ENCODE results near the gene RAB3D. TPM values are rescaled to one million over a fixed set of nuclear protein-coding genes. Genes with fewer than 3 reads are reported as not detected.
A peak's percentile ranks its signal among the peaks of the same experiment; 100 is the strongest.

Gene RAB3D
- total and polyA plus RNA-seq, 2 donors, result 5.1 to 7.8 TPM

- Histone ChIP-seq H3K27ac (ENCODE audit: low read depth in 1 of 2, low read length in 1 of 2) (no peak overlapping the region), H3K4me1 (ENCODE audit: control insufficient read depth in 2 of 2, insufficient read depth in 2 of 2, low read length in 2 of 2) (peaks cover 14 to 35% of the 10 kb centered on the region in 2 donors), H3K36me3 (ENCODE audit: control insufficient read depth in 2 of 2, insufficient read depth in 2 of 2, low read length in 1 of 2) (peaks cover 6 to 10% of the 10 kb centered on the region in 2 donors), H3K27me3 (ENCODE audit: control insufficient read depth in 2 of 2, insufficient read depth in 1 of 2, low read length in 1 of 2) (no peaks in the 10 kb centered on the region), H3K9me3 (ENCODE audit: control insufficient read depth in 2 of 2, insufficient read depth in 1 of 2, low read length in 1 of 2) (no peaks in the 10 kb centered on the region), H3K4me3 (ENCODE audit: low read length in 2 of 2) (no peak overlapping the region)
- peak in 1 of 9 donors; percentile 28 for DNase-seq (ENCODE audit: low read depth in 6 of 9, low spot score in 9 of 9)
- WGBS, result 61% methylated on average over 10 of the region's 10 CpGs
These were observed 33.9 kb upstream of the RAB3D start for GRCh38 chr19:11373166-11373884.

- Histone ChIP-seq H3K4me1 (ENCODE audit: control insufficient read depth in 2 of 2, insufficient read depth in 2 of 2, low read length in 2 of 2) (peaks cover 7 to 18% of the 10 kb centered on the region in 2 donors), H3K36me3 (ENCODE audit: control insufficient read depth in 2 of 2, insufficient read depth in 2 of 2, low read length in 1 of 2) (peaks cover 0 to 5% of the 10 kb centered on the region in 2 donors), H3K4me3 (ENCODE audit: low read length in 2 of 2) (no peak overlapping the region), H3K27ac (ENCODE audit: low read depth in 1 of 2, low read length in 1 of 2) (no peak overlapping the region), H3K9me3 (ENCODE audit: control insufficient read depth in 2 of 2, insufficient read depth in 1 of 2, low read length in 1 of 2) (no peaks in the 10 kb centered on the region), H3K27me3 (ENCODE audit: control insufficient read depth in 2 of 2, insufficient read depth in 1 of 2, low read length in 1 of 2) (no peaks in the 10 kb centered on the region)
- WGBS, result 98% methylated on average over 2 of the region's 2 CpGs
- no peak for DNase-seq (ENCODE audit: low read depth in 6 of 9, low spot score in 9 of 9)
These were observed 31.3 kb upstream of the RAB3D start for GRCh38 chr19:11370744-11371143.

- H3K4me3 ChIP-seq (ENCODE audit: low read length in 2 of 2), result no peak overlapping the region
- H3K36me3 ChIP-seq (ENCODE audit: control insufficient read depth in 2 of 2, insufficient read depth in 2 of 2, low read length in 1 of 2), result peaks cover 0 to 5% of the 10 kb centered on the region in 2 donors
- no peak for DNase-seq (ENCODE audit: low read depth in 6 of 9, low spot score in 9 of 9)
- peaks cover 0 to 1% of the 10 kb centered on the region in 2 donors for H3K27me3 ChIP-seq (ENCODE audit: control insufficient read depth in 2 of 2, insufficient read depth in 1 of 2, low read length in 1 of 2)
- 87% methylated on average over 2 of the region's 2 CpGs for WGBS
- no peak overlapping the region for H3K27ac ChIP-seq (ENCODE audit: low read depth in 1 of 2, low read length in 1 of 2)
- no peaks in the 10 kb centered on the region for H3K4me1 ChIP-seq (ENCODE audit: control insufficient read depth in 2 of 2, insufficient read depth in 2 of 2, low read length in 2 of 2)
- H3K9me3 ChIP-seq (ENCODE audit: control insufficient read depth in 2 of 2, insufficient read depth in 1 of 2, low read length in 1 of 2), result no peaks in the 10 kb centered on the region
These were observed 28.1 kb upstream of the RAB3D start for GRCh38 chr19:11367528-11367927.

- no peak for DNase-seq (ENCODE audit: low read depth in 6 of 9, low spot score in 9 of 9)
- H3K9me3 ChIP-seq (ENCODE audit: control insufficient read depth in 2 of 2, insufficient read depth in 1 of 2, low read length in 1 of 2), result no peaks in the 10 kb centered on the region
- H3K4me1 ChIP-seq (ENCODE audit: control insufficient read depth in 2 of 2, insufficient read depth in 2 of 2, low read length in 2 of 2), result peaks cover 0 to 5% of the 10 kb centered on the region in 2 donors
- peaks cover 0 to 20% of the 10 kb centered on the region in 2 donors for H3K27me3 ChIP-seq (ENCODE audit: control insufficient read depth in 2 of 2, insufficient read depth in 1 of 2, low read length in 1 of 2)
- 98% methylated on average over 7 of the region's 7 CpGs for WGBS
- no peak overlapping the region for H3K27ac ChIP-seq (ENCODE audit: low read depth in 1 of 2, low read length in 1 of 2)
- peaks cover 0 to 5% of the 10 kb centered on the region in 2 donors for H3K36me3 ChIP-seq (ENCODE audit: control insufficient read depth in 2 of 2, insufficient read depth in 2 of 2, low read length in 1 of 2)
- H3K4me3 ChIP-seq (ENCODE audit: low read length in 2 of 2), result no peak overlapping the region
These were observed 26.2 kb upstream of the RAB3D start for GRCh38 chr19:11365557-11366117.

- 91% methylated on average over 5 of the region's 5 CpGs for WGBS
- DNase-seq (ENCODE audit: low read depth in 6 of 9, low spot score in 9 of 9), result no peak
- H3K27ac ChIP-seq (ENCODE audit: low read depth in 1 of 2, low read length in 1 of 2), result no peak overlapping the region
These were observed 25.5 kb upstream of the RAB3D start for GRCh38 chr19:11364935-11365334.

GRCh38 chr19:11364296-11364904, 24.9 kb upstream of the RAB3D start:
- no peak for DNase-seq (ENCODE audit: low read depth in 6 of 9, low spot score in 9 of 9)
- no peaks in the 10 kb centered on the region for H3K9me3 ChIP-seq (ENCODE audit: control insufficient read depth in 2 of 2, insufficient read depth in 1 of 2, low read length in 1 of 2)
- peaks cover 0 to 5% of the 10 kb centered on the region in 2 donors for H3K36me3 ChIP-seq (ENCODE audit: control insufficient read depth in 2 of 2, insufficient read depth in 2 of 2, low read length in 1 of 2)
- H3K27ac ChIP-seq (ENCODE audit: low read depth in 1 of 2, low read length in 1 of 2), result no peak overlapping the region
- 96% methylated on average over 28 of the region's 28 CpGs for WGBS
- peaks cover 0 to 33% of the 10 kb centered on the region in 2 donors for H3K27me3 ChIP-seq (ENCODE audit: control insufficient read depth in 2 of 2, insufficient read depth in 1 of 2, low read length in 1 of 2)
- H3K4me3 ChIP-seq (ENCODE audit: low read length in 2 of 2), result no peak overlapping the region
- H3K4me1 ChIP-seq (ENCODE audit: control insufficient read depth in 2 of 2, insufficient read depth in 2 of 2, low read length in 2 of 2), result peaks cover 0 to 5% of the 10 kb centered on the region in 2 donors

More at GRCh38 chr19:11364935-11365334, 25.5 kb upstream of the RAB3D start:
- Histone ChIP-seq H3K9me3 (ENCODE audit: control insufficient read depth in 2 of 2, insufficient read depth in 1 of 2, low read length in 1 of 2) (no peaks in the 10 kb centered on the region), H3K27me3 (ENCODE audit: control insufficient read depth in 2 of 2, insufficient read depth in 1 of 2, low read length in 1 of 2) (peaks cover 0 to 27% of the 10 kb centered on the region in 2 donors), H3K36me3 (ENCODE audit: control insufficient read depth in 2 of 2, insufficient read depth in 2 of 2, low read length in 1 of 2) (peaks cover 0 to 5% of the 10 kb centered on the region in 2 donors), H3K4me3 (ENCODE audit: low read length in 2 of 2) (no peak overlapping the region), H3K4me1 (ENCODE audit: control insufficient read depth in 2 of 2, insufficient read depth in 2 of 2, low read length in 2 of 2) (peaks cover 0 to 5% of the 10 kb centered on the region in 2 donors)

GRCh38 chr19:11363881-11364280, 24.4 kb upstream of the RAB3D start:
- Histone ChIP-seq H3K36me3 (ENCODE audit: control insufficient read depth in 2 of 2, insufficient read depth in 2 of 2, low read length in 1 of 2) (peaks cover 0 to 5% of the 10 kb centered on the region in 2 donors), H3K9me3 (ENCODE audit: control insufficient read depth in 2 of 2, insufficient read depth in 1 of 2, low read length in 1 of 2) (no peaks in the 10 kb centered on the region), H3K27me3 (ENCODE audit: control insufficient read depth in 2 of 2, insufficient read depth in 1 of 2, low read length in 1 of 2) (peaks cover 0 to 38% of the 10 kb centered on the region in 2 donors), H3K27ac (ENCODE audit: low read depth in 1 of 2, low read length in 1 of 2) (no peak overlapping the region), H3K4me1 (ENCODE audit: control insufficient read depth in 2 of 2, insufficient read depth in 2 of 2, low read length in 2 of 2) (peaks cover 0 to 5% of the 10 kb centered on the region in 2 donors), H3K4me3 (ENCODE audit: low read length in 2 of 2) (no peak overlapping the region)
- 96% methylated on average over 10 of the region's 10 CpGs for WGBS
- no peak for DNase-seq (ENCODE audit: low read depth in 6 of 9, low spot score in 9 of 9)

- Histone ChIP-seq H3K27ac (ENCODE audit: low read depth in 1 of 2, low read length in 1 of 2) (no peak overlapping the region), H3K36me3 (ENCODE audit: control insufficient read depth in 2 of 2, insufficient read depth in 2 of 2, low read length in 1 of 2) (no peaks in the 10 kb centered on the region), H3K9me3 (ENCODE audit: control insufficient read depth in 2 of 2, insufficient read depth in 1 of 2, low read length in 1 of 2) (no peaks in the 10 kb centered on the region), H3K4me1 (ENCODE audit: control insufficient read depth in 2 of 2, insufficient read depth in 2 of 2, low read length in 2 of 2) (peaks cover 0 to 5% of the 10 kb centered on the region in 2 donors), H3K27me3 (ENCODE audit: control insufficient read depth in 2 of 2, insufficient read depth in 1 of 2, low read length in 1 of 2) (peaks cover 0 to 52% of the 10 kb centered on the region in 2 donors), H3K4me3 (ENCODE audit: low read length in 2 of 2) (no peak overlapping the region)
- 97% methylated on average over 35 of the region's 35 CpGs for WGBS
- DNase-seq (ENCODE audit: low read depth in 6 of 9, low spot score in 9 of 9), result no peak
These were observed 22.6 kb upstream of the RAB3D start for GRCh38 chr19:11361771-11362731.
